ENCODE measurements around the gene ASMTL. TPM values are rescaled to one million over a fixed set of nuclear protein-coding genes. Genes with fewer than 3 reads are reported as not detected.
"Not testable (repeated sequence)": the region's sequence is repeated elsewhere in the genome, so short reads cannot be mapped to it uniquely, and the experiment has no call there.

ASMTL gene
- total RNA-seq, 1 experiment from 2014 or later = 5.6 TPM

DNA sequence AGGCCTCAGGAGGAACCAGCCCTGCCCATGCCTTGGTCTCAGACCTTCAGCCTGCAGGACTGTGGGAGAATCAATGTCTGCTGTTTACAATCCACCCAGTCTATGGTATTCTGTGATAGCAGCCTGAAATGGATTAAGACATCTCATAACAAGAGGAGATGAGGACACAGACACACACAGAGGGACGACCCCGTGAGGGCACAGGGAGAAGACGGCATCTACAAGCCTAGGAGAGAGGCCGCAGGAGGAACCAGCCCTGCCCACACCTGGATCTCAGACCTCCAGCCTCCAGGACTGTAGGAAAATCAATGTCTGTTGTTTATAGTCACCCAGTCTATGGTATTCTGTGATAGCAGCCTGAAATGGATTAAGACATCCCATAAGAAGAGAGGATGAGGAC lies 64.1 kb downstream of the ASMTL start:
- no peak for DNase-seq (ENCODE audit: low read depth)

DNA sequence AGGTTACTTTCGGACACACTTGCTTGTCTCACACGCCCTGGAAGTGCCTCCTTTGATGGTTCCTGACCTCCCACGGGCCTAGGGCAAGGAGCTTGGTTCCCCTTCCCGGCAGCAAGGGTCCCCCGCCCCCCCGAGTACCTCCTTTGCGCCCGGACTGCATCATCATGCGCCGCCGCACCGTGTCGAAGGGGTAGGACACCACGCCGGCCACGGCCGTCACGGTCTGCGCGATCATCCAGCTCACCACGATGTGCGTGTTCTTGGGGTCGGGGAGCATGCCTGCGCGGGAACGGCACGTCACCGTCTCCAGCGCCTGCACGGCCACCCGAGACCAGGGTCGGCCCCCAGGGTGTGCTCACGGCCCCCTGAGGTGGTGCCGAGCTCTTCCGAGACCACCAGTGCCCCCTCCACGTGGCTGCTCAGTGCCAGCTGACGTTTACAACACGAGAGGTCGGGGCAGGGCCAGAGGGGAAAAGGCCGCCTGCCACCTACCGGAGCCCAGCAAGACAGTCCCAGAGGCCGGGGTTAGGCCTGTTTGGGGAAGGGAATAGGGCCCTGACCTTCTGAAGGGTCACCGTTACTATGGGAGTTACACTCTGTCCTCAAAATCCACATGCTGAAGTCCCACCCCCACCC lies 65.5 kb downstream of the ASMTL start:
- no peak for DNase-seq (ENCODE audit: low read depth)

DNA sequence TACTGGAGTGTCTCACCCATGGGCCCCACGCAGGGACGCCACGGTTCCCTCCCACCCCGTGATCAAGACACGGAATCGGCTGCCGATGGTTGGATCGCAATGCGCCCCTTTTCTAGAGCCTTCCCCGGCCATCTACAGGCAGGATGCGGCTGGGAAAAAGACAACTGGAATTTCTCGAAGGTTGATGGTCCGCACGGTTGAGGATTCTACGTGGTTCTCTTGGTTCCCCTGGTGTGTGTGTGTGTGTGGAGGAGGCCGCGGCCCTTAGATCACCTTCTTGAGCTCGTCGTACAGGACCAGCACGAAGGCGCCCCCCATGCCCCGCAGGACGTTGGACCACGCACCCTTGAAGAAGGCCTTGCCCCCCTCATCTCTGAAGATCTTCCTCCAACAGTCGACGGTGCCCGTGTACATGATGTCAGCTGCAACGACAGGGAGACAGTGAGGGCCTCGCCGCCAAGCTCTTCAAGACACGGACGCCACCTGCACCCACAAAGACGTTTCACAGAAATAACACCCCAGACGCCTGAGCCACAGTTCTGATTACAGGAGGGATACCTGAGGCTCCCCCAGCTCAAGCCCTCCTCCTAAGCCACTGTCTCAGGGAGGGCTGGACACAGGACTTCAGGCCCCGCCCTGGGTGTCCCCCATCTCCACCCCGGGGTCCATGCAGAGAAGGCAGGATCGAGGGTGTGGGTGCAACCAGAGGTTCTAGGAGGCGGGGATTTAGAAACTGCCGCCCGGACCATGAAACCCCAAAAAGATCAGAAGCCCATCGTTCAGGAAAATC lies 66.2 kb downstream of the ASMTL start:
- DNase-seq (ENCODE audit: low read depth) = no peak

DNA sequence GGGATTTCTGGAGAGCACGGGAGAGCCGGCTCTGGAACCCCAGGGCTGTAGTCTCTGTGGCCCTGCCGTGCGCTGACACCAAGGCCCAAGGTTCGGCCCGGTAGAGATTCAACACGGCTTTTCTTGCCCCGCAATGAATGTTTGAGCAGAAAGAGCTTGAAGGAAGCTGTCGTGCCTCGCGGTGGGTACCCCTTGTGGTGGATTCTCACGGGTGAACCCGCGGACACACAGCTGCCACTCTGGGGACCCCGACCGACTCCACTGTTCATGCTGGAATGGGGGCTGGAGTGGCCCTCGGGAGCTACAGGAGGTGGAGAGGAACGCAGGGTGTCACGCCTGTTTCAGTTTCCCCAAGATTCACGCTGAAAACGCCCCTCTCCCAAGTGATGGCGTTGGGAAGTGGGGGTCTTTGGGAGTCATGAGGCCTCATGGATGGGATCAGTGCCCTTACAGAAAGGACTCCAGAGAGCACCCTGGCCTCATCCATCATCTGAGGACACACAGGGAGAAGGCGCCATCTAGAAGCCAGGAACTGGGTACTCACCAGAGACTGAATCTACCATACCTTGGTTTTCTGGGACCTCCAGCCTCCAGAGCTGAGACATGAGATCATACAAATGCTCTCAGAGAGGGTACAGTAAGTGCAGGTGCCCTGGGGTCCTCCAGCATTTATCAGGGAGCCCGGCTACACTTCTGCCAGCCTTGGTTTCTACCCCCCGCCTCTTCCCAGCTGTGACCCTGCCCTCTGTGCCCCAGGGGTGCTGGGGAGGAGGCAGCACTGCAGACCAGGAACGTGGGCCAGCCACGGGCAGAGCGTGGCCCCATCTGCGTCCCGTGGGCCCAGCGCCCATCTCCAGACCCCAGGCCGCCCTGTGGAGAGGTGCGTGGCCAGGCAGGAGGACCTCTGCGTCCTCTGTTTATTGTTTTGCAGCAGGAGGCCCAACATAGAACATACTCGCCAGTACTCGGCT lies 67.2 kb downstream of the ASMTL start:
- no peak for DNase-seq (ENCODE audit: low read depth)

DNA sequence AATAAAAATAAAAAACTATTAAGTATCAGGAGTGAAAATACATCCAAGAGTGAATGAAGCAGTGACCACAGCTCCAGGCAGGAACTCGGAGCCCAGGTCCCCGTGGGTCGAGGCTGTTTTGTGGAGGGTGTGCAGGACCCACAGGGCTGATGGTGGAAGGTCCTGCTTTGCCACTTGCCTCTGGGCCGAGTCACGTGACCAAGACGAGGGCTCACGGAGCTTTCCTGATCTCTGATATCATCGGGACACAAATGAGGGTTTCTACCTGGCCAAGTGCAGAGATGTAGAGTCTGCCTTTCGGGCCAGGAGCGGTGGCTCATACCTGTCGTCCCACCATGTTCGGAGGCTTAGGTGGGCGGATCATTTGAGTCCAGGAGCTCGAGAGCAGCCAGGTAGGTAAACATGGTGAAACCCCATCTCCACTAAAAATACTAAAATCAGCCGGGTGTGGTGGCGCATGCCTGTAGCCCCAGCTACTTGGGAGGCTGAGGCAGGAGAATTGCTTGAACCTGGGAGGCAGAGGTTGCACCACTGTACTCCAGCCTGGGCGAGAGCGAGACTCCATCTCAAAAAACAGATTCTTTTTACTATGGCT lies 68.0 kb downstream of the ASMTL start:
- DNase-seq (ENCODE audit: low read depth) = no peak

DNA sequence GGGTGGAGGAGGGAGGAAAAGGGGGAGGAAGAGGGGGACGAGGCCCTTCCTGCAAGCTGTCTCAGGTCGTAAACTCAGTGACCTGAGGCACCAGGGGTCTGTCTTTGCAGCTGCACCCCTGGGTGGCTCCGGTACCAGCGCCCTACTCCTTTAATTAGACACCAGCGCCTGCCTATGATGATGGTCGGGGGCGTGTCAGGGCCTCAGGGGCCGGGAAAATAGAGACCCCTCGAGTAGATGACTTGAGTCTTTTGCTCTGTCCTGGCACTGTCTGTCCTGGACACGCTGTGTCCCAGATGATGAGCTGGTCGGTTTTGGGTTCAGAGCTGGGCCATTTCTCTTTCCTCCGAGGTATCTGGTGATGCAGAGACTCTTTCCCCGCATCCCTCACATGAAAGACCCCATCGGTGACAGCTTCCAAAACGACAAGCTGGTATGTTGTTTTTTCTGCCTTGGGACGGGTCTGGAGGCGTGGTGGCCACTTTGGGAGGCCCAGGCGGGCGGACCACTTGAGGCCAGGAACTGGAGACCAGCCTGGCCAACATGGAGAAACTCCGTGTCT lies 72.0 kb downstream of the ASMTL start:
- peak; percentile 20 for DNase-seq (ENCODE audit: low read depth)

DNA sequence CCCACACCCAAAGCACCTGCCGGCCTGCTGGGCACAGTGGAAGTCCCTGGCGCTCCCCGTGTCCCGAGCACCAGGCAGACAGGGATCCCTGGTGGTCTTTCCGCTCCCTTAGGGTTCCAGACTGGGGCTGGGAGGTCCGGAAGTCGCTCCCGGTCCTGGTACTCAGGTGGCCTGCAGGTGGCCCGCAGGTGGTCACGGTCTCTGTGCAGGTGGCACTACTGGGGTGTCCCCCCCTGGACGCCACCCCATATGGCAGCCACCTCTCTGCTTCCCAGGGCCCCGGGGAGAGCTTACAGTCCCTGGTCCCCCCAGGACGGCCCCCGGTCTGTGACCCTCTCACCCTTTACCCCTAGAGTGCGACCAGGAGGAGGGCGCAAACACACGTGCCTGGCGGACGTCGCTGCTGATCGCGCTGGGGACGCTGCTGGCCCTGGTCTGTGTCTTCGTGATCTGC lies 74.4 kb downstream of the ASMTL start:
- no peak for DNase-seq (ENCODE audit: low read depth)

DNA sequence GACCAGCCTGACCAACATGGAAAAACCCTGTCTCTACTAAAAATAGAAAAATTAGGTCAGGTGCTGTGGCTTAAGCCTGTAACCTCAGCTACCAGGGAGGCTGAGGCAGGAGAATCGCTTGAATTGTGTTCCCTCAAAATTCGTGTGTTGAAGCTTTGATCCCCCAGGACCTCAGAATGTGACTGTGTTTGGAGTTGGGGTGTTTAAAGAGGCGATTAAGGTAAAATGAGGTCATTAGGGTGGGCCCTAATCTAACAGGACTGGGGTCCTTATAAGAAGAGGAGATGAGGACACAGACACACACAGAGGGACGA lies 84.4 kb downstream of the ASMTL start:
- no peak for DNase-seq (ENCODE audit: low read depth)

DNA sequence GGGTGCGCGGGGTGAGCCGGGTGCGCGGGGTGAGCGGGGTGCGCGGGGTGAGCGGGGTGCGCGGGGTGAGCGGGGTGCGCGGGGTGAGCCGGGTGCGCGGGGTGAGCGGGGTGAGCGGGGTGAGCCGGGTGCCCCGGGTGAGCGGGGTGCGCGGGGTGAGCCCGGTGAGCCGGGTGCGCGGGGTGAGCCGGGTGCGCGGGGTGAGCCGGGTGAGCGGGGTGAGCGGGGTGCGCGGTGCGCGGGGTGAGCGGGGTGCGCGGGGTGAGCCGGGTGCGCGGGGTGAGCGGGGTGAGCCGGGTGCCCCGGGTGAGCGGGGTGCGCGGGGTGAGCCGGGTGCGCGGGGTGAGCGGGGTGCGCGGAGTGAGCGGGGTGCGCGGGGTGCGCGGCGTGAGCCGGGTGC lies 86.3 kb downstream of the ASMTL start:
- DNase-seq (ENCODE audit: low read depth) = not testable (repeated sequence)

DNA sequence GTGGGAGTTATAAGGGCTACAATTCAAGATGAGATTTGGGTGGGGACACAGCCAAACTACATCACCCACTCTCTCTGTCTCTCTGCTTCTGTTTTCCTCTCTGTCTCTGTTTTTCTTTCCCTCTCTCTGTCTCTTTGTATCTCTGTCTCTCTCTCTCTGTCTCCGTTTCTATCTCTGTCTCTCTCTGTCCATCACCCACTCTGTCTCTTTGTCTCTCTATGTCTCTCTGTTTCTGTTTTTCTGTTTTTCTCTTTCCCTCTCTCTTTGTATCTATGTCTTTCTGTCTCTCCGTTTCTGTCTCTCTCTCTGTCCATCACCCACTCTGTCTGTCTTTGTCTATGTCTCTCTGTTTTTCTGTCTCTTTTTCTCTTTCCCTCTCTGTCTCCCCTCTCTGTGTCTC lies 90.8 kb downstream of the ASMTL start:
- no peak for DNase-seq (ENCODE audit: low read depth)

DNA sequence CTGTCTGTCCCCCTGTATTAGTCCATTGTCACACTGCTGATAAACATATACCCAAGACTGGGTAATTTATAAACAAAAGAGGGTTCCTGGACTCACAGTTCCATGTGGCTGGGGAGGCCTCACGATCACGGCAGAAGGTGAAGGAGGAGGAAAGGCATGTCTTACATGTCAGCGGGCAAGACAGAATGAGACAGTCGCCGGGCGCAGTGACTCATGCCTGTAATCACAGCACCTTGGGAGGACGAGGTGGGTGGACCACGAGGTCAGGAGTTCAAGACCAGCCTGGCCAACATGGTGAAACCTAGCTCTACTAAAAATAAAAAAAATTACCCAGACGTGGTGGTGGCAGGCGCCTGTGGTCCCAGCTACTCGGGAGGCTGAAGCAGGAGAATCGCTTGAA lies 91.4 kb downstream of the ASMTL start:
- no peak for DNase-seq (ENCODE audit: low read depth)

DNA sequence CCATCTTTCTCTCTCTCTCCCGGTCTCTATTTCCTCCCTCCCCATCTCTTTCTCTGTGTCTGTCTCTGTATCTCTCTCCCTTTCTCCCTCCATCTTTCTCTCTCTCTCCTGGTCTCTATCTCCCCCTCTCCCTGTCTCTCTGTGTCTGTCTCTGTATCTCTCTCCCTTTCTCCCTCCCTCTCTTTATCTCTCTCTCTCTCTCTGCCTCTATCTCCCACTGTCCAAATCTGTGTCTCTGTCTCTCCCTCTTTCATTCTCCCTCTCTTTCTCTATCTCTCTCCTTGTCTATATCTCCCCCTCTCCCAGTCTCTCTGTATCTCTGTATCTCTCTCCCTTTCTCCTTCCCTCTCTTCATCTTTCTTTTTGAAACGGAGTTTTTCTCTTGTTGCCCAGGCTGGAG lies 92.5 kb downstream of the ASMTL start:
- no peak for DNase-seq (ENCODE audit: low read depth)

DNA sequence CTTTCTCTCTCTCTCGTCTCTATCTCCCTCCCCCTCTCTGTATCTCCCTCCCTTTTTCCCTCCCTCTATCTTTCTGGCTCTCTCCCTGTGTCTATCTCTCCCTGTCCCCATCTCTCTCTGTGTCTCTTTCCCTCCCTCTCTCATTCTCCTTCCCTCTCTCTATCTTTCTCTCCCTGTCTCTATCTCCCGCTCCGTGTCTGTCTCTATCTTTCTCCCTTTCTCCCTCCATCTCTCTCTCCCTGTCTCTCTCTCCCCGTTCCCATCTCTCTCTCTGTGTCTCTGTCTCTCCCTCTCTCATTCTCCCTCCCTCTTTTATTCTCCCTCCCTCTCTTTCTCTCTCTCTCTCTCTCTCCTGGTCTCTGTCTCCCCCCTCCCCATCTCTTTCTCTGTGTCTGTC lies 93.2 kb downstream of the ASMTL start:
- no peak for DNase-seq (ENCODE audit: low read depth)

DNA sequence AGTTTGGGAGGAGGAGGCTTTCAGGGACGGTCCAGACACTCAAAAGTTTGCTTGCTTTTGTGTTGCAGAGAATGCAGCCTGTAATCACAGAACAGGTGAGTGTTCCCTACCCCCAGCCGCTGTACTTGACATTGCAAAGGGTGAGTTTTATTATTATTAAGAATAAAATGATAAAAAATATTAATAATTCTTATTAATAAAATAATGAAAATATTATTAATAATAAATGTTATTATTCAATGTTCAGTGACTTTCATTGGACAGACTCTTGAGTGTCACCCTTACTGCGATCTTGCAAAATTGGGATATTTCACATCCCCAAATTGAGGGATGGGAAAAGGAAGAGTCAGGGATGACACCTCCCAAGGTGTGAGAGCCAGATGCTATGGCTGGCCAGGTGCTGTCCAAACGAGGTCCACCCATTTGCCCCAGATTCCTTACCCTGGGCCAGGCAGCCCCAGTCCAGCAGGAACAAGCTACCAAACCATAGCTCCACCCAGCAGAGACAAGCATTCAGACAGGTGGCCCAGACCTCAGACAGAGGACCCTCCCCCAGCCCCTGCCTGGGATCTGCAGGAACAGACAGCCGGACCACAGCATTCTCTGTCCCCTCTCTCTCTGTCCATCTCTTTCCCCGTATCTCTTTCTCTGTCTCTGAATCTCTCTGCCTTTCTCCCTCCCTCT lies 93.8 kb downstream of the ASMTL start:
- DNase-seq (ENCODE audit: low read depth) = no peak

DNA sequence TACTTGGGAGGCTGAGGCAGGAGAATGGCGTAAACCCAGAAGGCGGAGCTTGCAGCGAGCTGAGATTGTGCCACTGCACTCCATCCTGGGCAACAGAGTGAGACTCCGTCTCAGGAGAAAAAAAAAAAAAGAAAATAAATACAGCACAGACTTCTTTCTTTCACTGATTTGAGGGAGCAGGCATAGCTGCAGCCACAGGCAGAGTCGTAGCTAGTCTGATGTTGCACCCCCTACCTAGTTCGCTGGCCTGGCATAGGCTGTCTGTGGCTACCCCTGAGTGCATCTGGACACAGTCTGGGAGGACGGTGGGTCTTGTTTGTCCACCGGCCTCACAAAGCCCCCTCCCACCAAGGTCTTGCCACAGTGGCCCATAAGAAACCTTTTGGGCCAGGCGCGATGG lies 94.7 kb downstream of the ASMTL start:
- no peak for DNase-seq (ENCODE audit: low read depth)

DNA sequence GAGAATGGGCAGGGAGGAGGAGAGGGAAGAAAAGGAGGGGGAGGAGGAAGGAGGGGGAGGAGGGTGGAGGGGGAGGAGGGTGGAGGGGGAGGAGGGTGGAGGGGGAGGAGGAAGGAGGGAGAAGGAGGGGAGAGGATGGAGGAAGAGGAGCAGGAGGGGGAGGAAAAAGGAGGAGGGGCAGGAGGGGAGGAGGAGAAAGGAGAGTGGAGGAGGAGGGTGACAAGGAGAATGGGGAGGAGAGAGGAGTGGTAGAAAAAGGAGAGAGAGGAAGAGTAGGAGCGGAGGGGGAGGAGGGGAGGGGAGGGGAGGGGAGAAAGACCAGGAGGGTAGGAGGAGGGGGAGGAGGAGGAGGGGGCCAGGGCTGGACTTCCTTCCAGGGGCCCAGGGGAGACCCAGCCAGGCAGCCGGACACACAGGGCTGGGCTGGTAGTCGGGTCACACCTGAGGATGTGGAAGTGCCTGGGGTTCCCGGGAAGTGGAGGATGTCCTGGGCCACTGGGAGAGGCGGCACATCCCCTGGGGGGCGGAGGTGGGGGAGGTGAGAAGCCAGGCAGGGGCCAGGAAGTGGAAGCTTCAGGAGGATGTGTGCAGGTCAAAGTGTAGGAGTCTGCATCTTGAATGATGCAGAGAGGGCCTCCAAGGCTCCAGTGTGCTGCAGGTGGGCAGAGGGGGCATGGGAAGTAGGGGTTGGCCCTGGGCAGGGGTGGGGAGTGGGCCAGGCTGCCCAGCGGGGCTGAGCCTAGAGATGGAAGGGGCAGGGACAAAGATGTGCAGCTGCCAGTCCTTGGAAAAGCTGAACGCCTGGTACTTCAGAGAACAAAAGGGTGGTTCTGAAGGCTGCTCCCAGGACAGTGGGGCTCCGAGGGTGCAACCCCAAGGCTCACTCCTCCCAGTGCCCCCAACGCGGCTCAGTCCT lies 97.3 kb downstream of the ASMTL start:
- no peak for DNase-seq (ENCODE audit: low read depth)

DNA sequence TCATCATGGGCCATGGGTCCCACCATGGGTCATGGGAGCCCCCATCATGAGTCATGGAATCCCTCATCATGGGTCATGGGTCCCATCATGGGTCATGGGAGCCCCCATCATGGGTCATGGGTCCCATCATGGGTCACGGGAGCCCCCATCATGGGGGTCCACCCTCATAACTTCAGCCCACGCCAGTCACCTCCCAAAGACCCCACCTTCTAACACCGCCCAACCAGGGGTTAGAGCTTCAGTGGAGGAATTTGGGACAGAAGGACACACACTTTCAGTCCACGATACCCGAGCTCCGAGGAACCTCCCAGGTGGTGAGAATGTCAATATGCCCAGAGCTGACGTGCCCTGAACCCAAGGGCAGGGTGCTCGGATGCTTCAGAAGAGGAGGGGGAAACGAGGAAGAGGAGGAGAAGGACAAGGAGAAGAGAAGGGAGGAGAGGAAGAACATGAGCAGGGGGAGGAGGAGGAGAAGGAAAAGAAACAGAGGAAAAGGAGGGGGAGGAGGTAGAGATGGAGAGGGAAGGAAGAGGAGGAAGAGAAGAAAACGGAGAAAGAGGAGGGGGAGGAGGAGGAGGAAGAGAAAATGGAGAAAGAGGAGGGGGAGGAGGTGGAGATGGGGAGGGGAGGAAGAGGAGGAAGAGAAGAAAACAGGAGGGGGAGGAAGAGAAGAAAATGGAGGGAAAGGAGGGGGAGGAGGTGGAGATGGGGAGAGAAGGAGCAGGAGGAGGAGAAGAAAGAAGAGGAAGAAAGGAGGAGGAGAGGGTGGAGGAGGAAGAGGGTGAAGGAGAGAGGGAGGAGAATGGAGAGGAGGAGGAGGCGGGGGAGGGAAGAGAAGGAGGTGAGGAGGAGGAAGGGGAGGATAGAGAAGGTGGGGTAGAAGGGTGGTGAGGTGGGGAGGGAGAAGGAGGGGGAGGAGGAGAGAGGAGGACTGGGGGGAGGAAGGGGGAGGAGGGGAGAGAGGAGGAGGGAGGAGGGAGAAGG lies 98.4 kb downstream of the ASMTL start:
- DNase-seq (ENCODE audit: low read depth) = no peak

Measured in RPMI7951 (cell line).